GM19035 (cell line): ENCODE results near the gene AP4E1.
"Not testable (repeated sequence)": the region's sequence is repeated elsewhere in the genome, so short reads cannot be mapped to it uniquely, and the experiment has no call there.

Experiments used
- ATAC-seq: cut with Tn5 transposase; IDR thresholded peaks from one replicate; pipeline ENCODE4 v1.9.1; 2021; ENCODE audit not compliant: unreplicated experiment

The AP4E1 gene

GRCh38 chr15:50944672-50945071 is 36.2 kb downstream of the AP4E1 start:
- ATAC-seq: no peak

GRCh38 chr15:50945725-50946124 is 37.2 kb downstream of the AP4E1 start:
- no peak for ATAC-seq

- not testable (repeated sequence) for ATAC-seq
Observed at GRCh38 chr15:50950745-50951144, 42.3 kb downstream of the AP4E1 start.

- ATAC-seq: no peak
Observed at GRCh38 chr15:50953302-50953701, 44.8 kb downstream of the AP4E1 start.

- not testable (repeated sequence) for ATAC-seq
Observed at GRCh38 chr15:50954837-50955236, 46.4 kb downstream of the AP4E1 start.

- ATAC-seq: no peak
Observed at GRCh38 chr15:50959717-50960116, 51.2 kb downstream of the AP4E1 start.

GRCh38 chr15:50964075-50964474 is 55.6 kb downstream of the AP4E1 start:
- no peak for ATAC-seq

GRCh38 chr15:50968353-50968752 is 59.9 kb downstream of the AP4E1 start:
- no peak for ATAC-seq

- ATAC-seq: no peak
Observed at GRCh38 chr15:50970524-50970923, 62.0 kb downstream of the AP4E1 start.

- no peak for ATAC-seq
Observed at GRCh38 chr15:50971115-50971514, 62.6 kb downstream of the AP4E1 start.

- ATAC-seq: no peak
Observed at GRCh38 chr15:50971542-50971941, 63.1 kb downstream of the AP4E1 start.

GRCh38 chr15:50973605-50974004 is 65.1 kb downstream of the AP4E1 start:
- ATAC-seq: no peak

GRCh38 chr15:50977162-50977561 is 68.7 kb downstream of the AP4E1 start:
- no peak for ATAC-seq

- ATAC-seq: no peak
Observed at GRCh38 chr15:50978580-50978979, 70.1 kb downstream of the AP4E1 start.

- no peak for ATAC-seq
Observed at GRCh38 chr15:50979041-50979440, 70.6 kb downstream of the AP4E1 start.

- ATAC-seq: no peak
Observed at GRCh38 chr15:50993598-50993997, 85.1 kb downstream of the AP4E1 start.

GRCh38 chr15:50996641-50997040 is 88.2 kb downstream of the AP4E1 start:
- ATAC-seq: no peak

- no peak for ATAC-seq
Observed at GRCh38 chr15:50997371-50998051, 89.0 kb downstream of the AP4E1 start.

GRCh38 chr15:51004103-51004551 is 95.6 kb downstream of the AP4E1 start:
- ATAC-seq: no peak

- no peak for ATAC-seq
Observed at GRCh38 chr15:51006336-51006985, 98.0 kb downstream of the AP4E1 start.

- no peak for ATAC-seq
Observed at GRCh38 chr15:51007131-51007666, 98.7 kb downstream of the AP4E1 start.

GRCh38 chr15:51011212-51011611 is 102.7 kb downstream of the AP4E1 start:
- no peak for ATAC-seq
